ENCODE results near the gene IGLL5.

The IGLL5 gene

GRCh38 chr22:22927196-22927887, 39.7 kb downstream of the IGLL5 start:
- no peak for DNase-seq (ENCODE audit: low read depth in 4 of 4, low spot score in 1 of 4)

- no peak for DNase-seq (ENCODE audit: low read depth in 4 of 4, low spot score in 1 of 4)
Measured at GRCh38 chr22:22927888-22928665, 40.5 kb downstream of the IGLL5 start.

DNA sequence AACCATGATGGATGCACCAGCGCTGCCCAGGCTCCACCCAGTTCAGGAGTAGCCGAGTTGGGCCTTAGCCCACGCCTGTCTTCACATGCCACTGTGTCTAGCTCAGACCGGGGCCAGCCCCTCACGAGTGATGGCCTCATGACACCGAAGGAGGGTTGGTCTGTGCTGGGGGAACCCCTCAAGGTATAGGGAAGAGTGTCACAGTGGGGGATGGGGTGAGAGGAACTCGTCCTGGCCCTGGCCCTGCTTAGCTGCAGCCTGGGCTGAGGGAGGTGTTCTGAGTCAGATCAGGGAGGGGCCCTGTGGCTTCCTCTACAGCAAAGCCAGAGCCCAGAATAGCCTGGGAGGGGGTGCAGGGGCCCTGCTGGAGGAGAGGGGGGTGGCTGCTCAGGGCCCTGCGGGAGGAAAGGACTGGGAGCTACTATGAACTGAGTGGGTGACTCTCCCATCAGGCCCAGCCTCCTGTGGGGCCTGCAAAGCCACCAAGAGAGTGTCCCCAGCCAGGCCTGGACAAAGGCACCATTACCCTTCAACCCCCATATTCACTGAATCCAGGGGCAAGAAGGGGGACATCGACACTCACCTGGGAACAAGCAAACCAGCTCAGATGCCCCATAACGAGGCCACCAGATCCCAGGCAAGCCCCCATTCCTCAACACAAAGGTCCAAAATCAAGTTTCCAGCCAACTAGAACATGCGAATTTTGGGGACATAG, 41.2 kb downstream of the IGLL5 start:
- DNase-seq (ENCODE audit: low read depth in 4 of 4, low spot score in 1 of 4) = peak in 3 of 4 experiments; percentile 4 to 15 (median 7)

GRCh38 chr22:22929381-22930221, 42.0 kb downstream of the IGLL5 start:
- no peak for DNase-seq (ENCODE audit: low read depth in 4 of 4, low spot score in 1 of 4)

DNA sequence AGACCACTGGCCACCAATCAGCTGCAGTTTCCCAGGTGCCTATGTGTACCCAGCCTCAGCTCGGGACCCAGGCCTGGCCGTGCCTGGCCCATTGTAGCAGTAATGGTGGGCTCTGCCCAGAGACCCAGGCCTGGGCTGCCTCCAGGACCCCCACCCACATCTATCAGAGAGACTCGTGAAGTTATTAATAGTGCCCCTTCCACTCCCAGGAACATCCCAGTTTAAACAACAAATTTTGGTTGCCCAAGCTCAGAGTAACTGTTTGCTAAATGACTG, 42.5 kb downstream of the IGLL5 start:
- no peak for DNase-seq (ENCODE audit: low read depth in 4 of 4, low spot score in 1 of 4)

DNA sequence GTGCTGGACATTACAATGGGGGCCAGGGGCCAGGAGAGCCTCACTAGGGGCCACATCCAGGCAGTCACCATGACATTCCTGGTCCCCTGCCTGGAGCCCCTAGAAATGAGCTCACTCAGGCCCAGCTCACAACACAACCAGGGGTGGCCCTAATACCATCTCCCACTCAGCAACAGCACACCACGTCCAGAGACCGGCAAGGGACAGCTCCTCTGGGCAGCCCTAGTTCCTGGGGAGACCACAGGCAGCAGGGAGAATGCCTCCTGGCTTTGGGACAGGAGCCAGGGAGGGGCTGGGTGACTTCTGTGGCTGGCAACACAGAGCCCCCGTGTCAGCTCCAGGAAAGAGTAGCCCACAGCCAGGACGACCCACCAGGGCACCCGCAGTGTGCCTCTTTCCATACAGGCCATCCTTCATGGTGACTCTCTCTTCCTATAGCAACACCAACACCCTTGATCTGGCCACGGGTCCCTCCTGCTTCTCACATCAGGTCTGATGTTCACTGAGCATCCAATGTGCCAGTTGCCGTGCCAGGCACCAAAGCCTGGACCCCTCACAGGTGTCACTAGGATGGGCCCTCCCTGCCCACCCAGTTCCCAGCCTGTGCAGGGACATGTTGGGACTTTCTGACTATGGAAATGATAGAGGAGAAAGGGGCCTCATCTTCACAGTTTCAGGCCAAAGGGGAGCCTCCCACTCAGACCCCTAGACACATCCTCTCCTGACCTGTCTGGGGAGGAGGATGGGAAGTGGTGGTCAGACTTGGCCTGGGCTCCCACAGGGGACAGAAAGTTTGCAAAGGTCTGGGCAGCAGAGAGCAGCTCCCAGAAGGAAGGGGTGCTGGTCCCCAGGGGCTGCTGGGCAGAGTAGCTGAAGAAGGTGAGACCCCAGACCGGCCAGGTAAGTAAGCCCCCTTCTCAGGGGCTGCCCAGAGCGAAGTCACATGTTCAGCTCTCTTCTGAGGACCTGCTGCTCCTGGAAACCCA, 43.2 kb downstream of the IGLL5 start:
- no peak for DNase-seq (ENCODE audit: low read depth in 4 of 4, low spot score in 1 of 4)

- no peak for DNase-seq (ENCODE audit: low read depth in 4 of 4, low spot score in 1 of 4)
Measured at GRCh38 chr22:22931557-22932270, 44.1 kb downstream of the IGLL5 start.

DNA sequence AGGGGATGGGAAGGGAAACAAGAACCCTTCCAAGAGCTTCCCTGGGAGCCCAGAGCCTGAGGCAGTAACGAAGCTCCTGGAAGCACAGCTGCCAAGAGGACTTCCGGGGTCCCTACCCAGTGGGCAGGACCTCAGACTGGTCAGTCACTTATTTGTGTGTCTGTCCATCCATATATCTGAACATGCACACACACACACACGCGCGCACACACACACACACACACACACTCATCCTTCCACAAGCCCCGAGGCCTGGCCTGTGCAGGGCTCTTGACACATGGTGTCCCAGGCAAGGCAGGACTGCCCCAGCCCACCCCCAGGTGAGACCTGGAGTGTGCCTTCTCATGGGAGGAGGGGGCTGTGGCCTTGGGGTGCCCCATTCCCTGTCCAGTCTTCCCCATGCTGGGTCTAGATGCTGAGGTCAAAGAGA, 44.9 kb downstream of the IGLL5 start:
- DNase-seq (ENCODE audit: low read depth in 4 of 4, low spot score in 1 of 4) = no peak

DNA sequence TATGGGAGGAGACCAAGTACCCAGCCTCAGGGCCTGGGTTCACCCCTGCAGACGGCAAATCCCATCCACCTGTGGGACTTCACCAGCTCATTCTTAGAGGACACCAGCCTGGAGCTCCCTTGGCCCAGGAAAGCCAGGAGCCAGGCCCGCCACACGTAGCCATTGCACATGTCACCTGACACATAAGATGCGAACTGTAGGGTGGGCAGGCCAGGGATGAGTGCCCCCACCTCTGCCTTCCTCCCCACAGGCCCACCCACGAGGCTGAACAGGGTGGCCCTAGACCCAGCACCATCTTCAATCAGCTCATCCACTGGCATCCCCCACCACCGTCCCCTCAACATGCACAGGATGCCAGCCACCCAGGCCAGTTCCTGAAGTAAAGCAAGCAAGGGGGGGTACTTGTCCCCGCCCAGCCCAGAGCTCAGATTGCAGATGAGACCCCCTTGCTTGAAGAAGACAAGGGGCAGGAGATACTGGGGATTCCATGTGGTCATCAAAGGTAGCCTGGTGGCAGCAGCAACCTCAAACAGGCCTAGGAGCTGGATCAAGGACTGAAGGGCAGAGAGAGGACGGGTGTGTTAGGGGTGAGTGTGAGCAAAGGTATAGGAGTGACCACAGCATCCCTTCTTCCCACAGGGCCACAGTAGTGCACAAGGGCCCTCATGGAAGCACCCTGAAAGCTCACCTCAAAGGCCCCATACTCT, 45.6 kb downstream of the IGLL5 start:
- no peak for DNase-seq (ENCODE audit: low read depth in 4 of 4, low spot score in 1 of 4)

DNA sequence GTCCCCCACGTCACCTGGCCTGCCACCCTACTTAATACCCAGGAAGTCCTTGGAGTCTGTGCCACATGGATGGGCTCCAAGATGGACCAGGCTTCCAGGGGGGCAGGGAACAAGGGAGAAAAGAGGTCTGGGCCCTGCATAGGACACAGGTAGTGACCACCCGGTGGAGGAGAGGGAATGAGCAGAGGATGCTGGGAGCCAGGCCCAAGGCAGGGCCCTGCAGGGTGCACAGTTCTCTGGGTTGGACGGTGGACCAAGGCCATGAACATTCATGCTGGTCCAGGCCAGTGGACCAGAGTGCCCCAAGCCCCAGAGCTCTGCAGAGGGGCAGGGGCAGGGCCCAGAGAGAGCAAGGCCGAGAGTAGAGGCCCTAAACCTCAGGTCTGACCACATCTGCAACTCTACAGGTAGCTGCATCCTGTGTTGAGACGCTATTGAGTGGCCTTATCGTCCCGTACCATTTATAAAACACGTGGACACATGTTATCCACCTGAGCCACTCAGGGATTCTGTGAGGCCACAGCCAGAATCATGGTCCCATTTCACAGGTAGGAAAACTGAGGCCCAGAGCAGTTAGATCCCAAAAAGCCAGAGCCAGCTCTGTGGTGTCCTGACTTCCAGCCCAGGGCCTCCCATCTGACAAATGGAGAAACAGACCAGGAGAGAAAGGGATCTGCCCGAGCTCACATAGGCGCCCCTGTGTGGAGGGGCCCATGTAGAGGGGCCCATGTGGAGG, 46.4 kb downstream of the IGLL5 start:
- no peak for DNase-seq (ENCODE audit: low read depth in 4 of 4, low spot score in 1 of 4)

GRCh38 chr22:22934543-22935055, 47.0 kb downstream of the IGLL5 start:
- DNase-seq (ENCODE audit: low read depth in 4 of 4, low spot score in 1 of 4) = no peak

DNA sequence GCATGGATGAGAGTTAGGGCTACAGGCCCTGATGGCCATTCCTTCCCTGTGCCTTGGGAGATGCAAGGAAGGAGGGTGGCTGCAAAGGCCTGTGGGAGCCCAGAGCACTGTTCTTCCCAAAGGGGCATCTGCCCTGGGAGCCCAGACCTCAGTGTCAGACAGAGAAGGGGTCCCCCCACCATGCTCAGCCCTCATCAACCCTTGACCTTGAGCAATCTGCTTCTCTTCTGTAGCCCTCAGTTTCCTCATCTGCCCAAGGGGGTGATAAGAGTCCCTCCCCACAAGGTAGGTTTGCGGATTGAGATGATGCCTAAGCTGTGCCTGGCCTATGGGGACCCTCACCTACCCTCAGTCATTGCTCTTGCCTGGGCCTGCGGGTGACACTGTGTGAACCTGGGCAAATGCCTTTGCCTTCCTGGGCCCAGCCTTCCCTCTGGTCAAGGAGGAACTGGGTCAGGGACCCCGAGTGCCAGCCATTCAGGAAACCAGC, 47.5 kb downstream of the IGLL5 start:
- no peak for DNase-seq (ENCODE audit: low read depth in 4 of 4, low spot score in 1 of 4)

DNA sequence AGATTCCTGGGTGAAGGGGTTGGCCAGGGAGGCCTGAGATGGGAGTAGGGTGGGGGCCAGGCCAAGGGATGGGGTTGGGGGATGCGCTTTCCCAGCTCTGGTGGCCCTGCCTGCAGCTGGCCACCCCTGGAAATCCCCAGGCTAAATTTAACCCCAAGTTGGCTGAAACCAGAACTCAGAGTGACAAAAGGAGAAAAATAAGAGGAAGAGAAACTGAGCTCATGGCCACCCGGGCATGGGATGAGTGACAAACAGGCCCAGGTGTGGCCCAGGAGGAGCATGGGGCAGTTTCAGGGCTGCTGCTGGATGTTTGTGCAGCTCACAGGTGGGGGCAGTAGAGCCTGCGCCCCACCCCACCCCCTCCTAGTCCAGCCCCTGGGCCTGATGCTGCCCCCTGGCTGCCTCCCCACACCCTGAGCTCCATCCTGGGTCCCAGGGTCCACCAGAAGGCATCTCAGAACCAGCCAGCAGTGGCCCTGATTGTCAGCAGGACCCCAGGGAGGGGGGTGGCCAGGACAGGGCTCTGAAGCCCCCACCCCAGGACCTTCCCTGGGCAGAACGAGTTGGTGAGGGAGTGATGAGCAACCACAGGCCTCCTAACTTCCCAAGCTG, 48.0 kb downstream of the IGLL5 start:
- no peak for DNase-seq (ENCODE audit: low read depth in 4 of 4, low spot score in 1 of 4)

- no peak for DNase-seq (ENCODE audit: low read depth in 4 of 4, low spot score in 1 of 4)
Measured at GRCh38 chr22:22936180-22936914, 48.7 kb downstream of the IGLL5 start.

- DNase-seq (ENCODE audit: low read depth in 4 of 4, low spot score in 1 of 4) = no peak
Measured at GRCh38 chr22:22936915-22937656, 49.5 kb downstream of the IGLL5 start.

DNA sequence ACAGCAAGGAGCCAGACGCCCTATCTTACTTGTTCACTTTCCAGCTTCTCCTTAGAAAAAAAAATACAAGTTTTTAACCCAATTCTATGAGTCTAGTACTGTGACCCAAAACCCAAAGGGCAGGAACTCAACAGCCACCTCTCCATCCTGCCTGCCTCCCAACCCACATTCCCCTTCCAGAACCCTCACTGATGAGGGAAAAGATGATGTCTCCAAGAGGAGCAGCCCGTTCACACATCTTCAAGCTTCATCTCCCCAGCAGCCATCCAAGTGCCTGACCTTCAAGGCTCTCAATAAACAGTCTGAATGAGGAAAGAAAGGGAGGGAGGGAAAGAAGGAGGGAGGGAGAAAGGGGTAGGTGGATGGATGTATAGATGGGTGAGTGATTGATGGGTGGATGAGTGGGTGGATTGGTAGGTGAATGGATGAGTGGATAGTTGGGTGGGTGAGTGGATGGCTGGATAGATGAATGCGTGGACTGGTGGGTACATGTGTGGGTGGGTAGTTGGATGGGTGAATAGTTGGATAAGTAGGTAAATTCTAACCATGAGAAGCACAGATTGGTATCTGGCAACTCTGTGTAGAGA, 50.4 kb downstream of the IGLL5 start:
- no peak for DNase-seq (ENCODE audit: low read depth in 4 of 4, low spot score in 1 of 4)

Measured in stimulated activated CD4-positive, alpha-beta T cell treated with anti-CD3 and anti-CD28 coated beads, Interleukin-1b, Interleukin-23, amount 100 ng/mL, for 24 hours (primary cell).